Osteoblast (primary cell): ENCODE data around the gene SPRR3. TPM values are rescaled to one million over a fixed set of nuclear protein-coding genes. Genes with fewer than 3 reads are reported as not detected.

Experiments used
- DNase-seq: peaks from one replicate; pipeline ENCODE4 v3.0.0; 2011; ENCODE audit warnings: low spot score, mixed read lengths; ENCODE audit not compliant: insufficient read length; ENCODE audit errors: missing footprints
- H2AFZ ChIP-seq: 2 replicates; pipeline ENCODE4 v1.6.0; 2011; ENCODE audit warnings: mild to moderate bottlenecking, low read length
- H3K27ac ChIP-seq: 2 replicates; pipeline ENCODE4 v1.5.1; 2011; ENCODE audit warnings: mild to moderate bottlenecking, low read depth, low read length, moderate library complexity
- H3K27me3 ChIP-seq: 2 replicates; pipeline ENCODE4 v1.6.0; 2012; ENCODE audit warnings: mild to moderate bottlenecking, control low read depth, inconsistent platforms, low read length, moderate library complexity; ENCODE audit not compliant: insufficient read depth
- H3K36me3 ChIP-seq: 2 replicates; pipeline ENCODE4 v1.5.1; 2011; ENCODE audit warnings: mild to moderate bottlenecking, low read length, control low read depth, moderate library complexity; ENCODE audit not compliant: insufficient read depth
- H3K4me1 ChIP-seq: 2 replicates; pipeline ENCODE4 v1.5.1; 2011; ENCODE audit warnings: mild to moderate bottlenecking, low read length, control low read depth, moderate library complexity; ENCODE audit not compliant: insufficient read depth
- H3K4me2 ChIP-seq: 2 replicates; pipeline ENCODE4 v1.6.0; 2011; ENCODE audit warnings: mild to moderate bottlenecking, low read length; ENCODE audit not compliant: insufficient read depth
- H3K4me3 ChIP-seq: fragments of 200-600 bp; sonication (generic); 3 replicates; pipeline ENCODE4 v1.5.1; 2012; ENCODE audit warnings: mild to moderate bottlenecking, low read length, inconsistent platforms; ENCODE audit not compliant: insufficient read depth
- H3K79me2 ChIP-seq: 2 replicates; pipeline ENCODE4 v1.6.0; 2012; ENCODE audit warnings: mild to moderate bottlenecking, low read length, control low read depth, inconsistent platforms; ENCODE audit not compliant: insufficient read depth
- H3K9me3 ChIP-seq: 2 replicates; pipeline ENCODE4 v1.5.1; 2011; ENCODE audit warnings: low read depth, low read length, control low read depth
- H4K20me1 ChIP-seq: 2 replicates; pipeline ENCODE4 v1.6.0; 2012; ENCODE audit warnings: mild to moderate bottlenecking, low read length, control low read depth; ENCODE audit not compliant: insufficient read depth
- CTCF ChIP-seq: IDR thresholded peaks from 2 replicates; pipeline ENCODE4 v1.5.1; 2011; ENCODE audit warnings: mild to moderate bottlenecking, low read depth, low read length, moderate library complexity; ENCODE audit errors: extremely low read depth
- total RNA-seq: library from RNA; depleted of rRNA; stranded (reverse); fragments of >200 nt; gene quantifications from 2 replicates; pipeline ENCODE4 v1.2.3, GENCODE V29; 2012

The SPRR3 gene
- total RNA-seq, 1 donor, result not detected

GRCh38 chr1:152962876-152963415, 38.6 kb upstream of the SPRR3 start:
- no peaks in the 10 kb centered on the region for H3K9me3 ChIP-seq
- H3K4me1 ChIP-seq, result no peaks in the 10 kb centered on the region
- H3K4me2 ChIP-seq, result no peak overlapping the region
- no peak overlapping the region for H2AFZ ChIP-seq
- H3K36me3 ChIP-seq, result no peaks in the 10 kb centered on the region
- no peaks in the 10 kb centered on the region for H3K27me3 ChIP-seq
- no peaks in the 10 kb centered on the region for H3K79me2 ChIP-seq
- DNase-seq, result no peak
- H3K27ac ChIP-seq, result no peak overlapping the region
- H4K20me1 ChIP-seq, result no peaks in the 10 kb centered on the region
- H3K4me3 ChIP-seq, result no peak overlapping the region
- TF ChIP-seq CTCF, result no peak

GRCh38 chr1:152964536-152964935, 37.0 kb upstream of the SPRR3 start:
- TF ChIP-seq CTCF, result no peak

GRCh38 chr1:152965853-152966252, 35.7 kb upstream of the SPRR3 start:
- H2AFZ ChIP-seq, result no peak overlapping the region
- TF ChIP-seq CTCF, result no peak
- DNase-seq, result no peak

More at GRCh38 chr1:152964536-152964935, 37.0 kb upstream of the SPRR3 start:
- no peaks in the 10 kb centered on the region for H3K27me3 ChIP-seq
- H3K36me3 ChIP-seq, result no peaks in the 10 kb centered on the region
- no peak overlapping the region for H2AFZ ChIP-seq
- H3K4me1 ChIP-seq, result no peaks in the 10 kb centered on the region
- no peaks in the 10 kb centered on the region for H3K9me3 ChIP-seq
- no peaks in the 10 kb centered on the region for H3K79me2 ChIP-seq
- H3K4me2 ChIP-seq, result no peak overlapping the region
- H3K4me3 ChIP-seq, result no peak overlapping the region
- no peak for DNase-seq
- H4K20me1 ChIP-seq, result no peaks in the 10 kb centered on the region
- no peak overlapping the region for H3K27ac ChIP-seq

GRCh38 chr1:152967201-152967600, 34.3 kb upstream of the SPRR3 start:
- Histone ChIP-seq H2AFZ (no peak overlapping the region), H3K27ac (no peak overlapping the region), H3K4me2 (no peak overlapping the region), H4K20me1 (no peaks in the 10 kb centered on the region), H3K79me2 (no peaks in the 10 kb centered on the region), H3K27me3 (no peaks in the 10 kb centered on the region), H3K9me3 (no peaks in the 10 kb centered on the region), H3K4me1 (no peaks in the 10 kb centered on the region), H3K4me3 (no peak overlapping the region), H3K36me3 (no peaks in the 10 kb centered on the region)
- DNase-seq, result no peak
- TF ChIP-seq CTCF, result no peak

More at GRCh38 chr1:152965853-152966252, 35.7 kb upstream of the SPRR3 start:
- Histone ChIP-seq H3K36me3 (no peaks in the 10 kb centered on the region), H3K9me3 (no peaks in the 10 kb centered on the region), H3K4me2 (no peak overlapping the region), H3K79me2 (no peaks in the 10 kb centered on the region), H4K20me1 (no peaks in the 10 kb centered on the region), H3K27me3 (no peaks in the 10 kb centered on the region), H3K27ac (no peak overlapping the region), H3K4me3 (no peak overlapping the region), H3K4me1 (no peaks in the 10 kb centered on the region)
